A549 (cell line): ENCODE results near the gene NMT1. TPM values are rescaled to one million over a fixed set of nuclear protein-coding genes. Genes with fewer than 3 reads are reported as not detected.
A peak's percentile ranks its signal among the peaks of the same experiment; 100 is the strongest.

ENCODE experiments used
- ATAC-seq, 2 experiments: fragments of 200-7000 bp in 1 of 2; fragments of >200 bp in 1 of 2; cut with Nextera tagmentation in 1 of 2; cut with Tn5 transposase in 1 of 2; 3 replicates each; pipeline versions ENCODE4 v1.8.0 to v1.9.1; 2018 to 2020; ENCODE audit warnings: mild to moderate bottlenecking in 1 of 2, moderate library complexity in 1 of 2
- CTCF ChIA-PET: fragments of 300-600 bp; sonication (Branson Sonifier 250); formaldehyde crosslinking; extraction: SDS; loops from one replicate; lab custom pipeline; 2021; ENCODE audit warnings: antibody characterized with exemption, inconsistent platforms; lab: Yijun Ruan, JAX
- POLR2A ChIA-PET: fragments of 350-600 bp; formaldehyde crosslinking; extraction: SDS; loops from one replicate; lab custom pipeline; 2021; ENCODE audit warnings: antibody characterized with exemption, inconsistent platforms; lab: Yijun Ruan, JAX
- DNase-seq, 2 experiments: peaks; one replicate each; pipeline versions ENCODE4 v3.0.0 to v3.0.0-alpha.2; 2011 to 2016; ENCODE audit warnings: low read depth in 1 of 2, low spot score in 1 of 2
- FAIRE-seq: peaks from 2 replicates; lab custom pipeline; 2011; peaks lifted over from hg19 to GRCh38; lab: Jason Lieb, UNC
- H3K27ac ChIP-seq, 2 experiments: fragments of >200 bp; sonication (Bioruptor Twin); formaldehyde crosslinking; 3 replicates each; pipeline ENCODE4 v1.5.1; 2016 to 2017
- H3K4me1 ChIP-seq: fragments of >200 bp; sonication (Bioruptor Twin); formaldehyde crosslinking; 3 replicates; pipeline ENCODE4 v1.6.1; 2016
- H3K4me2 ChIP-seq: fragments of >200 bp; sonication (Bioruptor Twin); formaldehyde crosslinking; 3 replicates; pipeline ENCODE4 v1.6.1; 2016
- H3K4me3 ChIP-seq: fragments of >200 bp; sonication (Bioruptor Twin); formaldehyde crosslinking; 3 replicates; pipeline ENCODE4 v1.5.1; 2016
- H3K9me3 ChIP-seq: fragments of >200 bp; sonication (Bioruptor Twin); formaldehyde crosslinking; 3 replicates; pipeline ENCODE4 v1.6.1; 2016
- BHLHE40 ChIP-seq: IDR thresholded peaks from 2 replicates; pipeline ENCODE4 v1.6.1; 2012; ENCODE audit warnings: low read depth, low read length, inconsistent platforms
- CBX2 ChIP-seq: fragments of 200-600 bp; sonication (generic); IDR thresholded peaks from 2 replicates; pipeline ENCODE4 v1.6.1; 2016; ENCODE audit warnings: low read depth, mild to moderate bottlenecking, borderline replicate concordance
- CBX8 ChIP-seq: fragments of 200-600 bp; sonication (generic); IDR thresholded peaks from 2 replicates; pipeline ENCODE4 v1.6.1; 2016
- CEBPB ChIP-seq, 2 experiments: fragments of >200 bp in 1 of 2; sonication (Bioruptor Twin) in 1 of 2; formaldehyde crosslinking in 1 of 2; IDR thresholded peaks; 2 replicates each; pipeline ENCODE4 v1.6.1; 2012 to 2016
- CHD2 ChIP-seq: fragments of 150-350 bp; IDR thresholded peaks from 2 replicates; pipeline ENCODE4 v1.6.1; 2014; ENCODE audit warnings: low read length; ENCODE audit not compliant: partially characterized antibody
- EP300 ChIP-seq, 2 experiments: fragments of >200 bp; sonication (Bioruptor Twin); formaldehyde crosslinking; IDR thresholded peaks; 2 replicates in 1 of 2; 3 replicates in 1 of 2; pipeline ENCODE4 v1.6.1; 2016 to 2017
- ESRRA ChIP-seq: fragments of 150-350 bp; IDR thresholded peaks from 2 replicates; pipeline ENCODE4 v1.6.1; 2014; ENCODE audit warnings: mild to moderate bottlenecking, low read length, borderline replicate concordance
- FOSL2 ChIP-seq, 2 experiments: fragments of 450-650 bp in 1 of 2; fragments of >200 bp in 1 of 2; sonication (Bioruptor Twin) in 1 of 2; formaldehyde crosslinking; IDR thresholded peaks; 2 replicates each; pipeline versions ENCODE4 v1.5.0 to v1.6.1; 2016 to 2020; ENCODE audit warnings: mild to moderate bottlenecking in 1 of 2, moderate library complexity in 1 of 2
- FOXS1 ChIP-seq: fragments of 250-450 bp; sonication (Bioruptor Pico); IDR thresholded peaks from 2 replicates; pipeline ENCODE4 v1.5.0; 2020; ENCODE audit warnings: mild to moderate bottlenecking, moderate library complexity
- HEYL ChIP-seq: fragments of 250-450 bp; sonication (Bioruptor Pico); IDR thresholded peaks from 2 replicates; pipeline ENCODE4 v1.8.0; 2021; ENCODE audit warnings: mild to moderate bottlenecking, moderate library complexity
- JUN ChIP-seq, 2 experiments: fragments of >200 bp; sonication (Bioruptor Twin); formaldehyde crosslinking; IDR thresholded peaks; 2 replicates in 1 of 2; 3 replicates in 1 of 2; pipeline ENCODE4 v1.6.1; 2016 to 2017
- KDM5A ChIP-seq: fragments of 200-600 bp; sonication (generic); IDR thresholded peaks from 2 replicates; pipeline ENCODE4 v1.6.1; 2016; ENCODE audit warnings: antibody characterized with exemption, mild to moderate bottlenecking
- MYC ChIP-seq: IDR thresholded peaks from 2 replicates; pipeline ENCODE4 v1.6.1; 2012; ENCODE audit warnings: mild to moderate bottlenecking, inconsistent platforms, low read length, improper control_type of control experiment, borderline replicate concordance
- NFE2L2 ChIP-seq: fragments of 150-350 bp; conservative IDR thresholded peaks from 2 replicates; pipeline ENCODE4 v1.6.1; 2014; ENCODE audit warnings: low read length
- NPAS2 ChIP-seq: fragments of 250-450 bp; sonication (Bioruptor Pico); IDR thresholded peaks from 2 replicates; pipeline ENCODE4 v1.8.0; 2022; ENCODE audit warnings: mild to moderate bottlenecking, moderate library complexity, borderline replicate concordance
- POLR2AphosphoS2 ChIP-seq: conservative IDR thresholded peaks from 2 replicates; pipeline ENCODE4 v1.6.1; 2012; ENCODE audit warnings: low read length, improper control_type of control experiment, inconsistent platforms
- RAD21 ChIP-seq, 2 experiments: fragments of >200 bp in 1 of 2; sonication (Bioruptor Twin) in 1 of 2; formaldehyde crosslinking in 1 of 2; IDR thresholded peaks in 1 of 2; conservative IDR thresholded peaks in 1 of 2; 2 replicates in 1 of 2; 3 replicates in 1 of 2; pipeline ENCODE4 v1.6.1; 2012 to 2018; ENCODE audit warnings: inconsistent platforms in 1 of 2
- RCOR1 ChIP-seq: fragments of 150-350 bp; IDR thresholded peaks from 2 replicates; pipeline ENCODE4 v1.6.1; 2014; ENCODE audit warnings: antibody characterized with exemption, low read length, low read depth
- RFX5 ChIP-seq: fragments of 450-650 bp; IDR thresholded peaks from 2 replicates; pipeline ENCODE4 v1.7.1; 2014; ENCODE audit warnings: antibody characterized with exemption, mild to moderate bottlenecking, moderate library complexity
- SMC3 ChIP-seq: fragments of >200 bp; sonication (Bioruptor Twin); formaldehyde crosslinking; IDR thresholded peaks from 3 replicates; pipeline ENCODE4 v1.6.1; 2018; ENCODE audit warnings: inconsistent platforms
- SREBF2 ChIP-seq: fragments of 450-650 bp; IDR thresholded peaks from 2 replicates; pipeline ENCODE4 v1.6.1; 2014; ENCODE audit warnings: mild to moderate bottlenecking, moderate library complexity
- ZC3H11A ChIP-seq: fragments of 450-650 bp; IDR thresholded peaks from 2 replicates; pipeline ENCODE4 v1.6.1; 2014; ENCODE audit warnings: antibody characterized with exemption, mild to moderate bottlenecking
- ZNF302 ChIP-seq: fragments of 250-450 bp; sonication (Bioruptor Pico); IDR thresholded peaks from 2 replicates; pipeline ENCODE4 v1.9.0; 2021; ENCODE audit warnings: inconsistent platforms, mild to moderate bottlenecking, moderate library complexity
- ZSCAN20 ChIP-seq: fragments of 250-450 bp; sonication (Bioruptor Pico); IDR thresholded peaks from 2 replicates; pipeline ENCODE4 v1.8.0; 2022; ENCODE audit warnings: mild to moderate bottlenecking, moderate library complexity
- WGBS: methylation state at CpG from one replicate; pipeline ENCODE4 v1.1.6; 2017; ENCODE audit errors: missing lambda C conversion rate; 5-methylcytosine and 5-hydroxymethylcytosine counted together
- polyA plus RNA-seq, 4 experiments: library from polyadenylated mRNA; depleted of rRNA in 3 of 4; stranded (reverse); fragments of >200 nt; fragmentation: RNase III in 1 of 4; extraction: RNeasy Plus Mini Kit Qiagen cat#74134 plus additional on column Dnase treatment in 1 of 4; gene quantifications; 2 replicates in 3 of 4; 3 replicates in 1 of 4; pipeline ENCODE4 v1.2.3, GENCODE V29; 2011 to 2017
- TF ChIP-seq, protein P1 (sequence below): IDR thresholded peaks from 2 replicates; pipeline ENCODE4 v1.6.1; 2012
- TF ChIP-seq, protein P2 (sequence below): fragments of 250-450 bp; sonication (Bioruptor Pico); IDR thresholded peaks from 2 replicates; pipeline ENCODE4 v1.5.0; 2020; ENCODE audit warnings: low read depth, mild to moderate bottlenecking, moderate library complexity
- TF ChIP-seq, protein P3 (sequence below): IDR thresholded peaks from 2 replicates; pipeline ENCODE4 v1.6.1; 2012
- TF ChIP-seq, protein P4 (sequence below): fragments of >200 bp; sonication (Bioruptor Twin); formaldehyde crosslinking; IDR thresholded peaks from 3 replicates; pipeline ENCODE4 v1.5.1; 2016

NMT1 gene
- polyA plus RNA-seq, 2 of the 4 experiments (the other 2 are of a cell fraction), result 82.9 to 270 TPM

DNA sequence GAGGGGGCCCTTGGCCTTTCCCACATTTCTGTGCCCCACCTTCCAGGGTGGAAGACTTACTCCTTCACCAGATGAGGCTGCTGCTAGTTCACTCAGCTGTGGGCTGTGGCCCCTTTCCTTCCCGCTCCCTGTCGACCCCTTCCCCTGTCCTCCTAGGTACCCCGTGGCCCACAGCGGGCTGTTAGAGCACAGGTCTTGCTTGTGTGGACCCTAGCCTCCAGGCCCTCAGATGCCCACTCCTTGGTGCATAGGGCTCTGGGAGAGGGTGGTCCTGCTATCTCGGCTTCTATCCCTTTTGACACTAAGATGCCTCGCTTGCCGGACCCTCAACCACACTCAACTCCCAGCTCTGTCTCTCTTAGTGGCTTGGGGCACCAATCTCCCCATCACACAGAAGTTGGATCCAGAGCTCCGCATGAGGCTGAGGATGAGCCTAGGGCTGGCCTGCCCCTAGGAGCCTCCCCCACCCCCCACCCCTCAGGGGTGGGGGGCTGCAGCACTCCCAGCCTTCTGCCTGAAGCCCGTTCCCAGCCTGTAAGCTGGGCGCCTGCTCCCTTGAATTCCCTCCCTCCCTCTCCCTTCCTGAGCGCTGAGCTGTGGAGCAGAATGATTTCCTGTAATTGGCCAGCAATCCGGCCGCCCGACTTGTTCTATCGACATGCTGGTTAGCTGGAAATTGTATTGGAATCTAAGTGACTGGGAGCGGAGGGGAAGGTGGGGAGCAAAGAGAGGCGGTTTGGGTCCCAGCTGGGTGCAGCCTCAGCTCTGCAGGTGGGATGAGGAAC, 40.6 kb upstream of the NMT1 start:
- H3K27ac ChIP-seq, result no peak overlapping the region
- H3K4me1 ChIP-seq, result peaks cover 24% of the 10 kb centered on the region
- H3K9me3 ChIP-seq, result no peaks in the 10 kb centered on the region
- DNase-seq (no peak), ATAC-seq (no peak), FAIRE-seq (no peak)
- CTCF ChIA-PET, result interaction anchor here (0.8 to 66.5 kb wide), 38 partner anchors 12 to 242 kb away, joined by 3 to 1853 read pairs (median 10); partner anchors contain the start of genes ACBD4, C1QL1, EFTUD2 and GFAP
- TF ChIP-seq CBX2, result no peak
- TF ChIP-seq CHD2, result no peak
- TF ChIP-seq ZSCAN20 (CRISPR knock-in tag), result no peak
- no peak for TF ChIP-seq FOSL2 (IDR thresholded peaks at IDR 0.05)
- TF ChIP-seq FOSL2 (CRISPR knock-in tag; IDR thresholded peaks at IDR 0.05), result no peak
- no peak for TF ChIP-seq BHLHE40
- TF ChIP-seq SREBF2, result no peak
- TF ChIP-seq RCOR1, result no peak
- TF ChIP-seq RFX5, result no peak
- no peak for TF ChIP-seq CEBPB (IDR thresholded peaks at IDR 0.05)
- no peak for TF ChIP-seq EP300 (IDR thresholded peaks at IDR 0.05)
- no peak for TF ChIP-seq ESRRA
- TF ChIP-seq, all 56 proteins: peak for 0
- no peak overlapping the region for H3K4me3 ChIP-seq
- 95% methylated on average over 17 of the region's 17 CpGs for WGBS
- H3K4me2 ChIP-seq, result no peak overlapping the region
- POLR2A ChIA-PET, result interaction anchor here (0.8 to 2.8 kb wide), 6 partner anchors 16 to 121 kb away, joined by 3 to 12 read pairs (median 3); partner anchors contain the start of genes EFTUD2 and NMT1

DNA sequence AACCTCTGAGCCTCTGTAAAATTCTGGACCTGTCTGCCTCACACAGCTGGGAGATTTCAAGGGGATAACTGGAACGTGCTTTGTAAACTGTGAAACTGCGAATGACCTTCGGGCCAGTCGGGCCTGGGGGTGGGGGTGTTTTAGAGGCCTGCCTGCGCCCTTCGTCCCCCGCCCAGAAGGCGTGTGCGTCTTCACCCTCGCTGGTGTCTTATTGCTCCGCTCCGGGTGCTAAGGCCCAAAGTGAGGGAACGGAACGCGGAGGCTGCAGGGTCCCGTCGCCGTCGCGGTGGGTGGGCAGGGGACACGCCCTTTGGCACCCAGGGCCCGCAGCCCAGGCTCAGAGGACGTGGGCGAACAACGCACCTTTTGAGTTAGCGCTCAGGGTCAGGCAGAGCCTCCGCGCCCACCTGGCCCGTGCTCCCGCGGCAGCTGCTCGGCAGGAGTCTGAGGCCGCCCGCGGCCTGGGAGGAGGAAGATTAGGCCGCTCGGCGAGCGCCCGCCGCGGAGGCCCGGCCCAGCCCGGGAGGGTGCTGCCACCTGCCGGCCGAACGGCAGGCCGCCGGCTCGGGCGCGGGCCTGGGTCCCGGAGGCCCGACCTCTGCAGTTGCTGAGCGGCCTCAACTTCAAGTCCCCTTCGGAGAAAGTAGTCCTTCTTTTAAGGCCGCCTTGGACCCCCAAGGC, 39.4 kb upstream of the NMT1 start:
- ChIA-PET POLR2A (interaction anchor here (0.7 to 2.1 kb wide), 5 partner anchors 14 to 122 kb away, joined by 3 to 5 read pairs (median 3); partner anchors contain the start of genes EFTUD2 and NMT1), CTCF (interaction anchor here (0.5 to 66.5 kb wide), 60 partner anchors 13 to 650 kb away, joined by 3 to 1853 read pairs (median 6); partner anchors contain the start of genes ACBD4, C1QL1, EFTUD2 and GFAP)
- Histone ChIP-seq H3K4me3 (peak overlapping the region; percentile 16; the same call in 1 of the 3 replicates), H3K27ac (peak overlapping the region; percentile 55 to 76), H3K4me1 (peaks cover 24% of the 10 kb centered on the region), H3K4me2 (peak overlapping the region; percentile 73)
- peak; percentile 67 to 93 for DNase-seq
- no peak for FAIRE-seq
- TF ChIP-seq FOXS1 (CRISPR knock-in tag) (no peak), POLR2AphosphoS2 (no peak), CBX8 (no peak), CBX2 (no peak), ZC3H11A (no peak), SMC3 (peak; percentile 98), MYC (0 out of 2 replicates have a peak, but pooled peaks have one; percentile 44), ESRRA (peak; percentile 35; the same call in 1 of the 2 replicates), ZNF302 (CRISPR knock-in tag) (no peak), NPAS2 (no peak), HEYL (CRISPR knock-in tag) (no peak), EP300 (IDR thresholded peaks at IDR 0.05) (no peak), JUN (IDR thresholded peaks at IDR 0.05) (peak in 1 of 2 experiments; percentile 63; a peak in 2 of 5 replicates), KDM5A (peak; percentile 36; the same call in 1 of the 2 replicates), RAD21 (conservative IDR thresholded peaks at IDR 0.05 in 1 of 2, IDR thresholded peaks at IDR 0.05 in 1 of 2) (peak; percentile 76 to 96), NFE2L2 (no peak), RFX5 (no peak)
- TF ChIP-seq, protein P1, sequence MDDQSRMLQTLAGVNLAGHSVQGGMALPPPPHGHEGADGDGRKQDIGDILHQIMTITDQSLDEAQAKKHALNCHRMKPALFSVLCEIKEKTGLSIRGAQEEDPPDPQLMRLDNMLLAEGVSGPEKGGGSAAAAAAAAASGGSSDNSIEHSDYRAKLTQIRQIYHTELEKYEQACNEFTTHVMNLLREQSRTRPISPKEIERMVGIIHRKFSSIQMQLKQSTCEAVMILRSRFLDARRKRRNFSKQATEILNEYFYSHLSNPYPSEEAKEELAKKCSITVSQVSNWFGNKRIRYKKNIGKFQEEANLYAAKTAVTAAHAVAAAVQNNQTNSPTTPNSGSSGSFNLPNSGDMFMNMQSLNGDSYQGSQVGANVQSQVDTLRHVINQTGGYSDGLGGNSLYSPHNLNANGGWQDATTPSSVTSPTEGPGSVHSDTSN, result peak; percentile 35; the same call in 1 of the 2 replicates
- TF ChIP-seq, protein P2, sequence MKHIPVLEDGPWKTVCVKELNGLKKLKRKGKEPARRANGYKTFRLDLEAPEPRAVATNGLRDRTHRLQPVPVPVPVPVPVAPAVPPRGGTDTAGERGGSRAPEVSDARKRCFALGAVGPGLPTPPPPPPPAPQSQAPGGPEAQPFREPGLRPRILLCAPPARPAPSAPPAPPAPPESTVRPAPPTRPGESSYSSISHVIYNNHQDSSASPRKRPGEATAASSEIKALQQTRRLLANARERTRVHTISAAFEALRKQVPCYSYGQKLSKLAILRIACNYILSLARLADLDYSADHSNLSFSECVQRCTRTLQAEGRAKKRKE, result no peak
- TF ChIP-seq, protein P3, sequence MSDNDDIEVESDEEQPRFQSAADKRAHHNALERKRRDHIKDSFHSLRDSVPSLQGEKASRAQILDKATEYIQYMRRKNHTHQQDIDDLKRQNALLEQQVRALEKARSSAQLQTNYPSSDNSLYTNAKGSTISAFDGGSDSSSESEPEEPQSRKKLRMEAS, result peak; percentile 52; the same call in 1 of the 2 replicates
- TF ChIP-seq, protein P4, sequence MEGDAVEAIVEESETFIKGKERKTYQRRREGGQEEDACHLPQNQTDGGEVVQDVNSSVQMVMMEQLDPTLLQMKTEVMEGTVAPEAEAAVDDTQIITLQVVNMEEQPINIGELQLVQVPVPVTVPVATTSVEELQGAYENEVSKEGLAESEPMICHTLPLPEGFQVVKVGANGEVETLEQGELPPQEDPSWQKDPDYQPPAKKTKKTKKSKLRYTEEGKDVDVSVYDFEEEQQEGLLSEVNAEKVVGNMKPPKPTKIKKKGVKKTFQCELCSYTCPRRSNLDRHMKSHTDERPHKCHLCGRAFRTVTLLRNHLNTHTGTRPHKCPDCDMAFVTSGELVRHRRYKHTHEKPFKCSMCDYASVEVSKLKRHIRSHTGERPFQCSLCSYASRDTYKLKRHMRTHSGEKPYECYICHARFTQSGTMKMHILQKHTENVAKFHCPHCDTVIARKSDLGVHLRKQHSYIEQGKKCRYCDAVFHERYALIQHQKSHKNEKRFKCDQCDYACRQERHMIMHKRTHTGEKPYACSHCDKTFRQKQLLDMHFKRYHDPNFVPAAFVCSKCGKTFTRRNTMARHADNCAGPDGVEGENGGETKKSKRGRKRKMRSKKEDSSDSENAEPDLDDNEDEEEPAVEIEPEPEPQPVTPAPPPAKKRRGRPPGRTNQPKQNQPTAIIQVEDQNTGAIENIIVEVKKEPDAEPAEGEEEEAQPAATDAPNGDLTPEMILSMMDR, result peak; percentile 99
- TF ChIP-seq, all 56 proteins: peak for 9
- ATAC-seq, result peak; percentile 63 to 86
- H3K9me3 ChIP-seq, result no peaks in the 10 kb centered on the region
- WGBS, result 47% methylated on average over 29 of the region's 57 CpGs
